ENCODE results near the gene FEN1. TPM values are rescaled to one million over a fixed set of nuclear protein-coding genes. Genes with fewer than 3 reads are reported as not detected.

FEN1 gene
- total and polyA plus RNA-seq, 12 donors = 3.9 to 32.0 (median 10.0) TPM

- DNase-seq = no peak
- Histone ChIP-seq H3K4me1 (replicated peaks in 1 of 2) (peaks cover 0 to 11% of the 10 kb centered on the region in 2 donors), H3K27ac (no peak overlapping the region), H3K4me3 (no peak overlapping the region), H3K27me3 (no peaks in the 10 kb centered on the region), H3K36me3 (replicated peaks in 1 of 2) (no peaks in the 10 kb centered on the region), H3K9me3 (replicated peaks in 1 of 3) (no peaks in the 10 kb centered on the region)
- no peak for TF ChIP-seq POLR2A (IDR thresholded peaks at IDR 0.05)
- TF ChIP-seq CTCF (IDR thresholded peaks at IDR 0.05) = no peak
- WGBS, 4 donors = 89 to 94% (median 91%) methylated on average over 11 to 18 of the region's 18 CpGs
- intact Hi-C loops (cut with DNase I) = no loop called here
These were observed 18.9 kb upstream of the FEN1 start for GRCh38 chr11:61773809-61774208.

- Histone ChIP-seq H3K4me1 (replicated peaks in 1 of 2) (peaks cover 0 to 11% of the 10 kb centered on the region in 2 donors), H3K27ac (no peak overlapping the region), H3K27me3 (no peaks in the 10 kb centered on the region), H3K36me3 (replicated peaks in 1 of 2) (no peaks in the 10 kb centered on the region), H3K9me3 (replicated peaks in 1 of 3) (no peaks in the 10 kb centered on the region), H3K4me3 (no peak overlapping the region)
- TF ChIP-seq CTCF (IDR thresholded peaks at IDR 0.05) (no peak), POLR2A (IDR thresholded peaks at IDR 0.05) (no peak)
- WGBS, 4 donors = 86 to 91% (median 87%) methylated on average over 12 of the region's 12 CpGs
- intact Hi-C loops (cut with DNase I) = no loop called here
- DNase-seq = no peak
These were observed 18.3 kb upstream of the FEN1 start for GRCh38 chr11:61774411-61774810.

GRCh38 chr11:61775106-61775505 is 17.6 kb upstream of the FEN1 start:
- Histone ChIP-seq H3K27ac (no peak overlapping the region), H3K27me3 (no peaks in the 10 kb centered on the region), H3K9me3 (replicated peaks in 1 of 3) (no peaks in the 10 kb centered on the region), H3K4me3 (no peak overlapping the region), H3K36me3 (replicated peaks in 1 of 2) (no peaks in the 10 kb centered on the region), H3K4me1 (replicated peaks in 1 of 2) (peaks cover 0 to 11% of the 10 kb centered on the region in 2 donors)
- TF ChIP-seq POLR2A (IDR thresholded peaks at IDR 0.05) (no peak), CTCF (IDR thresholded peaks at IDR 0.05) (no peak)
- DNase-seq = no peak
- 94 to 97% (median 96%) methylated on average over 6 of the region's 6 CpGs for WGBS, 4 donors
- intact Hi-C loops (cut with DNase I) = no loop called here

- intact Hi-C loops (cut with DNase I) = no loop called here
These were observed 16.8 kb upstream of the FEN1 start for GRCh38 chr11:61775606-61776554.

More at GRCh38 chr11:61775606-61776554, 16.8 kb upstream of the FEN1 start:
- DNase-seq = no peak
- Histone ChIP-seq H3K27me3 (no peaks in the 10 kb centered on the region), H3K36me3 (replicated peaks in 1 of 2) (no peaks in the 10 kb centered on the region), H3K4me1 (replicated peaks in 1 of 2) (peaks cover 0 to 11% of the 10 kb centered on the region in 2 donors), H3K9me3 (replicated peaks in 1 of 3) (no peaks in the 10 kb centered on the region), H3K4me3 (no peak overlapping the region), H3K27ac (no peak overlapping the region)
- WGBS, 4 donors = 78 to 84% (median 81%) methylated on average over 6 to 20 of the region's 20 CpGs
- no peak for TF ChIP-seq CTCF (IDR thresholded peaks at IDR 0.05)
- no peak for TF ChIP-seq POLR2A (IDR thresholded peaks at IDR 0.05)
